K562 (cell line): Measurements from ENCODE around the gene SLC3A2. TPM values are rescaled to one million over a fixed set of nuclear protein-coding genes. Genes with fewer than 3 reads are reported as not detected.
A peak's percentile ranks its signal among the peaks of the same experiment; 100 is the strongest.

Experiments used
- AFF1 ChIP-seq, 2 experiments: fragments of 450-650 bp; IDR thresholded peaks; 2 replicates each; pipeline ENCODE4 v1.6.1; 2018; ENCODE audit warnings: mild to moderate bottlenecking in 2 of 2, low read depth in 1 of 2; ENCODE audit not compliant: partially characterized antibody in 2 of 2
- BACH1 ChIP-seq: fragments of 200-800 bp; sonication (Bioruptor generic); IDR thresholded peaks from 2 replicates; pipeline ENCODE4 v1.6.1; 2016; ENCODE audit warnings: missing genetic modification characterization, missing compliant biosample characterization
- CCAR2 ChIP-seq: fragments of 200-400 bp; formaldehyde crosslinking; IDR thresholded peaks from 2 replicates; pipeline ENCODE4 v1.6.1; 2017; ENCODE audit warnings: mild to moderate bottlenecking, low read depth, low read length
- CCNT2 ChIP-seq: IDR thresholded peaks from 2 replicates; pipeline ENCODE4 v1.6.1; 2011; ENCODE audit warnings: borderline replicate concordance, low read depth, mild to moderate bottlenecking, moderate library complexity, mixed read lengths, low read length; ENCODE audit not compliant: insufficient read length; ENCODE audit errors: extremely low read depth
- CEBPB ChIP-seq: fragments of 450-650 bp; IDR thresholded peaks from 2 replicates; pipeline ENCODE4 v1.6.1; 2016; ENCODE audit warnings: missing genetic modification characterization, missing compliant biosample characterization
- ELF2 ChIP-seq: fragments of 250-450 bp; sonication (Bioruptor Pico); IDR thresholded peaks from 2 replicates; pipeline ENCODE4 v1.5.0; 2021; ENCODE audit warnings: mild to moderate bottlenecking
- KLF13 ChIP-seq: fragments of 450-650 bp; IDR thresholded peaks from 2 replicates; pipeline ENCODE4 v1.6.1; 2016; ENCODE audit warnings: missing genetic modification characterization, low read depth, mild to moderate bottlenecking, missing compliant biosample characterization, moderate library complexity, borderline replicate concordance
- NEUROD1 ChIP-seq: fragments of 150-350 bp; IDR thresholded peaks from 2 replicates; pipeline ENCODE4 v1.6.1; 2014; ENCODE audit warnings: borderline replicate concordance, low read length, low read depth; ENCODE audit not compliant: partially characterized antibody
- TRIM25 ChIP-seq: fragments of 450-650 bp; IDR thresholded peaks from 2 replicates; pipeline ENCODE4 v1.7.0; 2016; ENCODE audit warnings: borderline replicate concordance
- UBTF ChIP-seq, 2 experiments: IDR thresholded peaks; 2 replicates each; pipeline ENCODE4 v1.6.1; 2012; ENCODE audit warnings: improper control_type of control experiment in 2 of 2, low read depth in 2 of 2, low read length in 2 of 2, borderline replicate concordance in 1 of 2
- ZFP30 ChIP-seq: fragments of 250-450 bp; sonication (Bioruptor Pico); IDR thresholded peaks from 2 replicates; pipeline ENCODE4 v1.8.0; 2022; ENCODE audit warnings: moderate library complexity, mild to moderate bottlenecking, inconsistent platforms, borderline replicate concordance
- ZNF395 ChIP-seq: fragments of 200-800 bp; sonication (Bioruptor generic); IDR thresholded peaks from 2 replicates; pipeline ENCODE4 v1.6.1; 2017; ENCODE audit warnings: missing genetic modification characterization, missing compliant biosample characterization
- polyA plus RNA-seq, 8 experiments: library from polyadenylated mRNA; depleted of rRNA in 4 of 8; stranded (reverse) in 5 of 8; unstranded in 3 of 8; fragments of >200 nt; fragmentation: Nextera tagmentation in 2 of 8; fragmentation: Illumina TruSeq in 1 of 8; extraction: Ambion mirVana in 2 of 8; extraction: Trizol in 1 of 8; gene quantifications; 2 replicates each; pipeline versions ENCODE4 v1.2.1 to v1.2.3, GENCODE V29; 2011 to 2014; ENCODE audit warnings: inconsistent platforms in 1 of 8, missing spikeins in 1 of 8
- total RNA-seq, 7 experiments: library from RNA; depleted of rRNA in 6 of 7; stranded (reverse); fragments of >200 nt in 6 of 7; fragmentation: Illumina TruSeq in 2 of 7; extraction: Trizol in 2 of 7; gene quantifications; 2 replicates each; pipeline versions ENCODE4 v1.2.1 to v1.2.3, GENCODE V29; 2011 to 2021; ENCODE audit warnings: low replicate concordance in 1 of 7

Gene SLC3A2
- total and polyA plus RNA-seq, 9 of the 15 experiments (the other 6 are each of a cell fraction or from before 2014, with no cell fraction given) = 20.0 to 296 (median 214) TPM

- TF ChIP-seq ZNF395 (CRISPR knock-in tag) (peak; percentile 44; the same call in 1 of the 2 replicates), CEBPB (peak; percentile 72), ELF2 (CRISPR knock-in tag) (no peak), KLF13 (no peak), NEUROD1 (peak; percentile 84), BACH1 (tag) (0 out of 2 replicates have a peak, but pooled peaks have one; percentile 53), CCAR2 (no peak), UBTF (IDR thresholded peaks at IDR 0.05; ENCODE audit: borderline replicate concordance in 1 of 2, low read depth in 2 of 2, low read length in 2 of 2) (no peak), CCNT2 (no peak), ZFP30 (CRISPR knock-in tag) (no peak), TRIM25 (no peak), AFF1 (IDR thresholded peaks at IDR 0.05; ENCODE audit: low read depth in 1 of 2, partially characterized antibody in 2 of 2) (peak; percentile 39 to 70)
Measured at GRCh38 chr11:62881579-62882430, 1.1 kb downstream of the SLC3A2 start (continued).
